WTC11 (cell line): ENCODE measurements around the gene SH3D19. TPM values are rescaled to one million over a fixed set of nuclear protein-coding genes. Genes with fewer than 3 reads are reported as not detected.

ENCODE experiments used
- ATAC-seq: fragments of 200-7000 bp; cut with Tn5 transposase; 2 replicates; pipeline ENCODE4 v1.10.0; 2021; ENCODE audit warnings: mild to moderate bottlenecking, moderate library complexity
- CTCF ChIA-PET: fragments of 300-600 bp; sonication (Branson Sonifier 250); formaldehyde crosslinking; loops from one replicate; lab custom pipeline; 2021; ENCODE audit warnings: antibody characterized with exemption; lab: Charles Lee
- POLR2A ChIA-PET: fragments of 350-600 bp; sonication (Branson Sonifier 250); formaldehyde crosslinking; loops from one replicate; lab custom pipeline; 2021; ENCODE audit warnings: antibody characterized with exemption; lab: Charles Lee
- DNase-seq: peaks from one replicate; pipeline ENCODE4 v3.0.0; 2021; ENCODE audit warnings: low spot score
- H3K27ac Mint-ChIP-seq: 2 replicates; pipeline ENCODE4 v1.8.0; 2021; ENCODE audit warnings: mixed read lengths
- H3K27me3 Mint-ChIP-seq: 2 replicates; pipeline ENCODE4 v1.8.0; 2021; ENCODE audit warnings: low read depth, mild to moderate bottlenecking, moderate library complexity, mixed read lengths
- H3K36me3 Mint-ChIP-seq: 2 replicates; pipeline ENCODE4 v1.8.0; 2021; ENCODE audit warnings: mixed read lengths
- H3K4me1 Mint-ChIP-seq: 2 replicates; pipeline ENCODE4 v1.8.0; 2022; ENCODE audit warnings: mixed read lengths
- H3K4me3 Mint-ChIP-seq: 2 replicates; pipeline ENCODE4 v1.8.0; 2021; ENCODE audit warnings: mild to moderate bottlenecking, moderate library complexity, mixed read lengths
- H3K9me3 Mint-ChIP-seq: 2 replicates; pipeline ENCODE4 v1.8.0; 2021; ENCODE audit warnings: mixed read lengths
- GRHL2 ChIP-seq: fragments of 250-450 bp; sonication (Bioruptor Pico); IDR thresholded peaks from 2 replicates; pipeline ENCODE4 v1.8.0; 2022; ENCODE audit warnings: mild to moderate bottlenecking, moderate library complexity; ENCODE audit not compliant: insufficient replicate concordance, severe bottlenecking
- JAZF1 ChIP-seq: fragments of 250-450 bp; sonication (Bioruptor Pico); IDR thresholded peaks from 2 replicates; pipeline ENCODE4 v1.9.0; 2021; ENCODE audit warnings: moderate library complexity, mild to moderate bottlenecking, inconsistent platforms
- JUN ChIP-seq: sonication (generic); formaldehyde crosslinking; IDR thresholded peaks from 2 replicates; pipeline ENCODE4 v1.8.0; 2023; ENCODE audit warnings: mild to moderate bottlenecking, missing genetic modification reagents
- NFATC4 ChIP-seq: fragments of 250-450 bp; sonication (Bioruptor Pico); IDR thresholded peaks from 2 replicates; pipeline ENCODE4 v1.9.0; 2021; ENCODE audit warnings: mild to moderate bottlenecking
- OVOL2 ChIP-seq: fragments of 250-450 bp; sonication (Bioruptor Pico); IDR thresholded peaks from 2 replicates; pipeline ENCODE4 v1.9.0; 2021; ENCODE audit warnings: mild to moderate bottlenecking, borderline replicate concordance
- SOX15 ChIP-seq: fragments of 250-450 bp; sonication (Bioruptor Pico); IDR thresholded peaks from 2 replicates; pipeline ENCODE4 v1.9.0; 2021; ENCODE audit warnings: mild to moderate bottlenecking
- TEAD4 ChIP-seq: sonication (generic); formaldehyde crosslinking; IDR thresholded peaks from 2 replicates; pipeline ENCODE4 v1.8.0; 2022; ENCODE audit warnings: mild to moderate bottlenecking, missing genetic modification reagents
- ZNF138 ChIP-seq: sonication (generic); formaldehyde crosslinking; conservative IDR thresholded peaks from 2 replicates; pipeline ENCODE4 v1.8.1; 2022; ENCODE audit warnings: mild to moderate bottlenecking, moderate library complexity, missing genetic modification reagents
- ZNF317 ChIP-seq: sonication (generic); formaldehyde crosslinking; IDR thresholded peaks from 2 replicates; pipeline ENCODE4 v1.8.1; 2023; ENCODE audit warnings: low read depth, mild to moderate bottlenecking, moderate library complexity, missing genetic modification reagents, borderline replicate concordance
- ZNF423 ChIP-seq: fragments of 250-450 bp; sonication (Bioruptor Pico); IDR thresholded peaks from 2 replicates; pipeline ENCODE4 v2.1.2; 2022; ENCODE audit warnings: mild to moderate bottlenecking, moderate library complexity
- total RNA-seq: library from RNA; stranded (reverse); gene quantifications from 3 replicates; pipeline ENCODE4 v1.2.3, GENCODE V29; 2021
- TF ChIP-seq, protein P1 (sequence below): sonication (generic); formaldehyde crosslinking; IDR thresholded peaks from 2 replicates; pipeline ENCODE4 v1.8.0; 2023; ENCODE audit warnings: missing genetic modification reagents
- TF ChIP-seq, protein P2 (sequence below): sonication (generic); formaldehyde crosslinking; IDR thresholded peaks from 2 replicates; pipeline ENCODE4 v1.8.1; 2022; ENCODE audit warnings: low read depth, mild to moderate bottlenecking, moderate library complexity, missing genetic modification reagents, borderline replicate concordance
- TF ChIP-seq, protein P3 (sequence below): fragments of 250-450 bp; sonication (Bioruptor Pico); IDR thresholded peaks from 2 replicates; pipeline ENCODE4 v2.1.2; 2022; ENCODE audit warnings: mild to moderate bottlenecking, moderate library complexity
- TF ChIP-seq, protein P4 (sequence below): sonication (generic); formaldehyde crosslinking; IDR thresholded peaks from 2 replicates; pipeline ENCODE4 v1.8.0; 2023; ENCODE audit warnings: missing genetic modification reagents, mild to moderate bottlenecking, borderline replicate concordance
- TF ChIP-seq, protein P5 (sequence below): sonication (generic); formaldehyde crosslinking; conservative IDR thresholded peaks from 2 replicates; pipeline ENCODE4 v1.8.1; 2023; ENCODE audit warnings: mild to moderate bottlenecking, low read depth, missing genetic modification reagents, moderate library complexity
- TF ChIP-seq, protein P6 (sequence below): sonication (generic); formaldehyde crosslinking; IDR thresholded peaks from 2 replicates; pipeline ENCODE4 v1.8.1; 2022; ENCODE audit warnings: mild to moderate bottlenecking, moderate library complexity, missing genetic modification reagents
- TF ChIP-seq, protein P7 (sequence below): sonication (generic); formaldehyde crosslinking; IDR thresholded peaks from 2 replicates; pipeline ENCODE4 v1.8.1; 2022; ENCODE audit warnings: mild to moderate bottlenecking, missing genetic modification reagents, moderate library complexity, borderline replicate concordance

The SH3D19 gene
- total RNA-seq, 1 experiment from 2014 or later: 41.6 TPM

DNA sequence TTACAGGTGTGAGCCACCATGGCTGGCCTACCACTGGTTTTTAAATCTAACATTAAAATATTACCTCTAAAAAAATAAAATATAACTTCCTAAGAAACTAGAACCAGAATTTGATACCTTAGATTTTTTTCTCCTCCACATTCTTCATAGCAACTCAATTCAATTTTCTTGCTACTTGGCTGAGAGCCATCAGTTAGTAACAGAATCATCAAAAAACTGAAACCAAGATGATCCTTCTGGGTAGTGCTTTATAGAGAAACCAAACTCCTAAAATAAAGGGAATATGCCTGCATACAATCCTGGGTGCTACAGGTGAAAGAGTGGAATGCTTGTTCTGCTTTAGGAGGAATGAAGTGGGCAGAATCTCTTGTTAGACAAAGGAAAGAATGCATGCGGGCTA, 161.6 kb downstream of the SH3D19 start:
- CTCF ChIA-PET: no interaction called here
- Mint-ChIP-seq H3K9me3 (peaks cover 7% of the 10 kb centered on the region), H3K4me1 (peaks cover 20% of the 10 kb centered on the region), H3K4me3 (no peak overlapping the region), H3K36me3 (peaks cover 33% of the 10 kb centered on the region), H3K27ac (no peak overlapping the region), H3K27me3 (no peaks in the 10 kb centered on the region)
- POLR2A ChIA-PET: no interaction called here
- no peak for DNase-seq
- no peak for TF ChIP-seq NFATC4
- TF ChIP-seq, protein P1, sequence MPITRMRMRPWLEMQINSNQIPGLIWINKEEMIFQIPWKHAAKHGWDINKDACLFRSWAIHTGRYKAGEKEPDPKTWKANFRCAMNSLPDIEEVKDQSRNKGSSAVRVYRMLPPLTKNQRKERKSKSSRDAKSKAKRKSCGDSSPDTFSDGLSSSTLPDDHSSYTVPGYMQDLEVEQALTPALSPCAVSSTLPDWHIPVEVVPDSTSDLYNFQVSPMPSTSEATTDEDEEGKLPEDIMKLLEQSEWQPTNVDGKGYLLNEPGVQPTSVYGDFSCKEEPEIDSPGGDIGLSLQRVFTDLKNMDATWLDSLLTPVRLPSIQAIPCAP (CRISPR knock-in tag): no peak
- TF ChIP-seq, protein P2, sequence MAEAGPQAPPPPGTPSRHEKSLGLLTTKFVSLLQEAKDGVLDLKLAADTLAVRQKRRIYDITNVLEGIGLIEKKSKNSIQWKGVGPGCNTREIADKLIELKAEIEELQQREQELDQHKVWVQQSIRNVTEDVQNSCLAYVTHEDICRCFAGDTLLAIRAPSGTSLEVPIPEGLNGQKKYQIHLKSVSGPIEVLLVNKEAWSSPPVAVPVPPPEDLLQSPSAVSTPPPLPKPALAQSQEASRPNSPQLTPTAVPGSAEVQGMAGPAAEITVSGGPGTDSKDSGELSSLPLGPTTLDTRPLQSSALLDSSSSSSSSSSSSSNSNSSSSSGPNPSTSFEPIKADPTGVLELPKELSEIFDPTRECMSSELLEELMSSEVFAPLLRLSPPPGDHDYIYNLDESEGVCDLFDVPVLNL: no peak
- no peak for TF ChIP-seq ZNF317
- no peak for TF ChIP-seq JAZF1 (CRISPR knock-in tag)
- TF ChIP-seq, protein P3, sequence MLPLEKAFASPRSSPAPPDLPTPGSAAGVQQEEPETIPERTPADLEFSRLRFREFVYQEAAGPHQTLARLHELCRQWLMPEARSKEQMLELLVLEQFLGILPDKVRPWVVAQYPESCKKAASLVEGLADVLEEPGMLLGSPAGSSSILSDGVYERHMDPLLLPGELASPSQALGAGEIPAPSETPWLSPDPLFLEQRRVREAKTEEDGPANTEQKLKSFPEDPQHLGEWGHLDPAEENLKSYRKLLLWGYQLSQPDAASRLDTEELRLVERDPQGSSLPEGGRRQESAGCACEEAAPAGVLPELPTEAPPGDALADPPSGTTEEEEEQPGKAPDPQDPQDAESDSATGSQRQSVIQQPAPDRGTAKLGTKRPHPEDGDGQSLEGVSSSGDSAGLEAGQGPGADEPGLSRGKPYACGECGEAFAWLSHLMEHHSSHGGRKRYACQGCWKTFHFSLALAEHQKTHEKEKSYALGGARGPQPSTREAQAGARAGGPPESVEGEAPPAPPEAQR (CRISPR knock-in tag): no peak
- TF ChIP-seq, protein P4, sequence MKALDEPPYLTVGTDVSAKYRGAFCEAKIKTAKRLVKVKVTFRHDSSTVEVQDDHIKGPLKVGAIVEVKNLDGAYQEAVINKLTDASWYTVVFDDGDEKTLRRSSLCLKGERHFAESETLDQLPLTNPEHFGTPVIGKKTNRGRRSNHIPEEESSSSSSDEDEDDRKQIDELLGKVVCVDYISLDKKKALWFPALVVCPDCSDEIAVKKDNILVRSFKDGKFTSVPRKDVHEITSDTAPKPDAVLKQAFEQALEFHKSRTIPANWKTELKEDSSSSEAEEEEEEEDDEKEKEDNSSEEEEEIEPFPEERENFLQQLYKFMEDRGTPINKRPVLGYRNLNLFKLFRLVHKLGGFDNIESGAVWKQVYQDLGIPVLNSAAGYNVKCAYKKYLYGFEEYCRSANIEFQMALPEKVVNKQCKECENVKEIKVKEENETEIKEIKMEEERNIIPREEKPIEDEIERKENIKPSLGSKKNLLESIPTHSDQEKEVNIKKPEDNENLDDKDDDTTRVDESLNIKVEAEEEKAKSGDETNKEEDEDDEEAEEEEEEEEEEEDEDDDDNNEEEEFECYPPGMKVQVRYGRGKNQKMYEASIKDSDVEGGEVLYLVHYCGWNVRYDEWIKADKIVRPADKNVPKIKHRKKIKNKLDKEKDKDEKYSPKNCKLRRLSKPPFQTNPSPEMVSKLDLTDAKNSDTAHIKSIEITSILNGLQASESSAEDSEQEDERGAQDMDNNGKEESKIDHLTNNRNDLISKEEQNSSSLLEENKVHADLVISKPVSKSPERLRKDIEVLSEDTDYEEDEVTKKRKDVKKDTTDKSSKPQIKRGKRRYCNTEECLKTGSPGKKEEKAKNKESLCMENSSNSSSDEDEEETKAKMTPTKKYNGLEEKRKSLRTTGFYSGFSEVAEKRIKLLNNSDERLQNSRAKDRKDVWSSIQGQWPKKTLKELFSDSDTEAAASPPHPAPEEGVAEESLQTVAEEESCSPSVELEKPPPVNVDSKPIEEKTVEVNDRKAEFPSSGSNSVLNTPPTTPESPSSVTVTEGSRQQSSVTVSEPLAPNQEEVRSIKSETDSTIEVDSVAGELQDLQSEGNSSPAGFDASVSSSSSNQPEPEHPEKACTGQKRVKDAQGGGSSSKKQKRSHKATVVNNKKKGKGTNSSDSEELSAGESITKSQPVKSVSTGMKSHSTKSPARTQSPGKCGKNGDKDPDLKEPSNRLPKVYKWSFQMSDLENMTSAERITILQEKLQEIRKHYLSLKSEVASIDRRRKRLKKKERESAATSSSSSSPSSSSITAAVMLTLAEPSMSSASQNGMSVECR (CRISPR knock-in tag): no peak
- TF ChIP-seq, protein P5, sequence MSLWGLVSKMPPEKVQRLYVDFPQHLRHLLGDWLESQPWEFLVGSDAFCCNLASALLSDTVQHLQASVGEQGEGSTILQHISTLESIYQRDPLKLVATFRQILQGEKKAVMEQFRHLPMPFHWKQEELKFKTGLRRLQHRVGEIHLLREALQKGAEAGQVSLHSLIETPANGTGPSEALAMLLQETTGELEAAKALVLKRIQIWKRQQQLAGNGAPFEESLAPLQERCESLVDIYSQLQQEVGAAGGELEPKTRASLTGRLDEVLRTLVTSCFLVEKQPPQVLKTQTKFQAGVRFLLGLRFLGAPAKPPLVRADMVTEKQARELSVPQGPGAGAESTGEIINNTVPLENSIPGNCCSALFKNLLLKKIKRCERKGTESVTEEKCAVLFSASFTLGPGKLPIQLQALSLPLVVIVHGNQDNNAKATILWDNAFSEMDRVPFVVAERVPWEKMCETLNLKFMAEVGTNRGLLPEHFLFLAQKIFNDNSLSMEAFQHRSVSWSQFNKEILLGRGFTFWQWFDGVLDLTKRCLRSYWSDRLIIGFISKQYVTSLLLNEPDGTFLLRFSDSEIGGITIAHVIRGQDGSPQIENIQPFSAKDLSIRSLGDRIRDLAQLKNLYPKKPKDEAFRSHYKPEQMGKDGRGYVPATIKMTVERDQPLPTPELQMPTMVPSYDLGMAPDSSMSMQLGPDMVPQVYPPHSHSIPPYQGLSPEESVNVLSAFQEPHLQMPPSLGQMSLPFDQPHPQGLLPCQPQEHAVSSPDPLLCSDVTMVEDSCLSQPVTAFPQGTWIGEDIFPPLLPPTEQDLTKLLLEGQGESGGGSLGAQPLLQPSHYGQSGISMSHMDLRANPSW (CRISPR knock-in tag): no peak
- ATAC-seq: no peak

DNA sequence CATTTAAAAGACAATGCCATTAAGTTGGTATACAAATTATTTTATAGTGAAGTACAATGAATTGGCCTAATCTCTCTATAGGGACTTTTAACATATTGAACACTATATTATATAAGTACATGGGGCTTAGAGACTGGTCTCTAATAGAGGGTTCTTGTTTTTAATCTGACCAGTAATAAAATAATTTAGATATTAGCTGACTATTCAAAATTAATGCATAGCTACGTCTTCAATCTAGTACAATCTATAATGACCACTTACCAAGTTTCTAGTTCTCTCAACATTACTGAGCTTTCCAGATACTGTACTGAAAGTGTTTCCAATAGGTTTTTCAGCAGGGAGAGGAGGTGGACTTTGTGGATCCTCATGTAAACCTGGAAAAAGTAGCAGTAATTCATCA, 166.4 kb downstream of the SH3D19 start:
- ChIA-PET CTCF (no interaction called here), POLR2A (no interaction called here)
- H3K4me1 Mint-ChIP-seq: no peaks in the 10 kb centered on the region
- DNase-seq: no peak
- H3K9me3 Mint-ChIP-seq: peaks cover 7% of the 10 kb centered on the region
- no peak for ATAC-seq
- H3K4me3 Mint-ChIP-seq: no peak overlapping the region
- no peak overlapping the region for H3K27ac Mint-ChIP-seq
- H3K27me3 Mint-ChIP-seq: no peaks in the 10 kb centered on the region
- peaks cover 33% of the 10 kb centered on the region for H3K36me3 Mint-ChIP-seq
- TF ChIP-seq OVOL2 (CRISPR knock-in tag): no peak
- TF ChIP-seq GRHL2: no peak
- no peak for TF ChIP-seq TEAD4 (CRISPR knock-in tag)
- TF ChIP-seq ZNF423: no peak
- TF ChIP-seq JUN (CRISPR knock-in tag): no peak
- no peak for TF ChIP-seq SOX15 (CRISPR knock-in tag)
- TF ChIP-seq, protein P6, sequence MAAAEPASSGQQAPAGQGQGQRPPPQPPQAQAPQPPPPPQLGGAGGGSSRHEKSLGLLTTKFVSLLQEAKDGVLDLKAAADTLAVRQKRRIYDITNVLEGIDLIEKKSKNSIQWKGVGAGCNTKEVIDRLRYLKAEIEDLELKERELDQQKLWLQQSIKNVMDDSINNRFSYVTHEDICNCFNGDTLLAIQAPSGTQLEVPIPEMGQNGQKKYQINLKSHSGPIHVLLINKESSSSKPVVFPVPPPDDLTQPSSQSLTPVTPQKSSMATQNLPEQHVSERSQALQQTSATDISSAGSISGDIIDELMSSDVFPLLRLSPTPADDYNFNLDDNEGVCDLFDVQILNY (CRISPR knock-in tag): no peak
- TF ChIP-seq, protein P7, sequence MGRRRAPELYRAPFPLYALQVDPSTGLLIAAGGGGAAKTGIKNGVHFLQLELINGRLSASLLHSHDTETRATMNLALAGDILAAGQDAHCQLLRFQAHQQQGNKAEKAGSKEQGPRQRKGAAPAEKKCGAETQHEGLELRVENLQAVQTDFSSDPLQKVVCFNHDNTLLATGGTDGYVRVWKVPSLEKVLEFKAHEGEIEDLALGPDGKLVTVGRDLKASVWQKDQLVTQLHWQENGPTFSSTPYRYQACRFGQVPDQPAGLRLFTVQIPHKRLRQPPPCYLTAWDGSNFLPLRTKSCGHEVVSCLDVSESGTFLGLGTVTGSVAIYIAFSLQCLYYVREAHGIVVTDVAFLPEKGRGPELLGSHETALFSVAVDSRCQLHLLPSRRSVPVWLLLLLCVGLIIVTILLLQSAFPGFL (CRISPR knock-in tag): no peak
- TF ChIP-seq, protein P4 (CRISPR knock-in tag): no peak
- TF ChIP-seq ZNF138 (CRISPR knock-in tag): no peak
